GM18858 (cell line): Measurements from ENCODE around the gene GABRB2.

Experiments
- ATAC-seq: cut with Tn5 transposase; IDR thresholded peaks from one replicate; pipeline ENCODE4 v1.9.1; 2021; ENCODE audit not compliant: unreplicated experiment

The GABRB2 gene

GRCh38 chr5:161481922-161482321 lies 64.6 kb downstream of the GABRB2 start:
- ATAC-seq, result no peak

DNA sequence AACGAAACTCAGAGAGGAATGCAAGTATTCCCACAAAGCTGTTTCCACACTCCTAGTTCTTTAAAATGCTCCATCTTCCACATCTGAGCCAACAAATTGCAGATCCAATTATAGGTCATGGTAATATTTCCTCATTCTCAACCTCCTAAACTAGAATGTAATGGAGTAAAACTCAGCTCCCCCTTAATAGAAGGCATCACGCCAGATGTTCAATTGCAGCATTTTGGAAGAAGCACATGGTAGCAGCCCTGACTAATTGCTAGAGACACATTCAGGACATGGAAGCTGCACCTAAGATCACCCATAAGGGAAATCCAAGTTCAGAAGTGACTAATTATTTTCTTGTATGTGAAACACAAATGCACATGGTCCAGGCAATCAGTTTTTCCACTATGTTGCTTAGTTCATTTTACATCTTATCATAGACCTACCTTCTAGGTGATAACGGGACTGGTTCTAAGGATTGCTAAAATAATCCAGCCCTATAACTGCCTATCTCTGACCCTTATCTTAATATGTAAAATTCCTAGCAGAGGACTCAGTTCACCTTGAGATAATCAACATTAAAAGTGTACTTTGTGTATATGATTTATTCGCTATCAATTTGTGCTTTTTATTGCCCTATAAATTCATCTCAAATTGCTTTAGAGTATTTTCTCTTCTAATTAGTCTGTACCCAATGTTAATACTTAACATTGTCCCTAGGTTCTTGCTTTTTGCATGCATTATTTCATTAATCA lies 75.1 kb downstream of the GABRB2 start:
- no peak for ATAC-seq

DNA sequence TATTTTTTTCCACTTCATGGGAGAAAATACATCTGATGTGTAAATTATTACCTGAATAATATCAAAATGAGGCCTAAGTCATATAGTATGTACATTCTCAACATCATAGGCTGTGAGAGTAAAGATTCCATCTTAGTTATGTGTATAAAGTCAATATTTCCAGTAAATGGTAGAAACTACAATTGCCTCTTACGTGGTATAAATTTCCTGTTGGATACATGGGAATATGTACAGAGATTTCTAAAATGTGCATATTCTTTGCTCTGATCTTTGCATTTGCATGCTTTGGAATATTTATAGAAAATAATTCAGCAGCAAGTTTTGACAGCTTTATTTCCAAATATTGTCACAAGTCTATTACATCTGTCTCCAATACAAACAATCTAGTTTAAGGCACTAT lies 78.8 kb downstream of the GABRB2 start:
- no peak for ATAC-seq

- no peak for ATAC-seq
These were observed 85.8 kb downstream of the GABRB2 start for GRCh38 chr5:161460741-161461140.

DNA sequence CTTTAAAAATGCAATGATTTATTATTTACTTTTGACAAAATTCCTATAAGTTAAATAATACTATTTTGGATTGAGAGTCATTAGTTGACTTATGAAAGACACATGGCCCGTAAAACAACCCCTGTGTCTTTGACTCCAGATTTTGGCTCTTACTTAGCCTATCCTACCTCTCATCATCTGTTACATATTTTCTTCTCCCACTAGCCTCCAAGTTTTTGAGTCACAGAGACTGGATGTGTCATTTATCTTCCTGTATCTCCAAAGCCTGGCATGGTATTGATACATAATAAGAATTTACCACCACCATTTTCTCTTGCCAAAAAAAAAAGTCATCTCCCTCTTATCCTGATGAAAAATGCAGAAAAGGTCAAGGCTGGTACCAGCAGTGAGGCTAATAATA lies 99.9 kb downstream of the GABRB2 start:
- ATAC-seq, result no peak

DNA sequence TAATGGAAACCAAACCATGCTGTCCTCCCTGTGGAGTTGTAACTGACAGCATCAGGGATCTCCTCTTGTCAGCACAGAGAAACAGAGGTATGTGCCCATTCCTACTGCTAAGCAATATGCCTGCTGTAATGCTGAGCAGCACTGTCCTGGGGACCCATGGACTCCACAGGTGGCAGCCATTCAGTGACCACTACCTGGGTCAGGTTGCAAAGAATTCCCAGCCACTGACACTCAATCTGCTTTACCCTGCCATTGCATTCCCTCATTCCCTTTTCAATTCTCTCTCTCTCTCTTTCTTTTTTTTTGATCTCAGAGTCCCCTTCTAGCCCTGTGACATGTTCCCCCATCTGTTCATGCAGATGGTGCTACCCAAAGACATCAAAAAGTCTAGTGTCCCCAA lies 104.1 kb downstream of the GABRB2 start:
- ATAC-seq, result no peak

DNA sequence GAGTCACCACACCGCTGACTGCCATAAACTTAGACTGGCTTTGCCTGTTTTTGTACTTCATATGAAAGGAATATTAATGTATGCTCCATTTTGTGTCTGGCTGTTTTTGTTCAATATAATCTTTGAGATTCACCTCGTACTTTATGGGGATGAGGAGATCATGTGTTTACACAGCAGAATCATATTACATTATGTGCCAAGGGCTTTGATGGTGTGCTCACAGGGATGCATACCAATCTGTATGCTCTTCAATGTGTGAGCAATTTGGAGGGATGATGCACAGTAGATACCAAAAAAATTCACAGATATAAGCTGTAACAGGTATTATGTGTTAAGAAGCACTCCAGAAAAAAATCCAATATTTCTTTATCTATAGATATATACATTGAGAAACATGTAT lies 113.7 kb downstream of the GABRB2 start:
- no peak for ATAC-seq

DNA sequence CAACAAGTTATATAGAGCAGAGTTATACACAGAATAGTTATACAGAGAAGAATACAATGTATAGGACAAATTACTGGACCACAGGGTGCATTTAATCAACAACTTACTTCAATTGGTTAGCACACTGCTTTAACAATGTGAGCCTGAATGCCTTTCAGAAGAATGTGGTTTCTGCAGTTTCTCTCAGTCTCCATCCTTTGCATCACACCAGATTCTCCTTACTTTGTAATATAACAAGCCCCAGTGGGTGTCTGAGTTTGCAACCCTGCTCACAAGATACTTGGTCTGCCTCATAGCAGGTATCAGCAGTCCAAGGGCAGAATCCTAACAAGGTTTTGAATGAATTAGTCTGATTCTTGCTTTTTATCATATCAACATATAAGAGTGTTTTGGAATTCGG lies 114.6 kb downstream of the GABRB2 start:
- no peak for ATAC-seq

GRCh38 chr5:161421067-161421466 lies 125.5 kb downstream of the GABRB2 start:
- ATAC-seq, result no peak

DNA sequence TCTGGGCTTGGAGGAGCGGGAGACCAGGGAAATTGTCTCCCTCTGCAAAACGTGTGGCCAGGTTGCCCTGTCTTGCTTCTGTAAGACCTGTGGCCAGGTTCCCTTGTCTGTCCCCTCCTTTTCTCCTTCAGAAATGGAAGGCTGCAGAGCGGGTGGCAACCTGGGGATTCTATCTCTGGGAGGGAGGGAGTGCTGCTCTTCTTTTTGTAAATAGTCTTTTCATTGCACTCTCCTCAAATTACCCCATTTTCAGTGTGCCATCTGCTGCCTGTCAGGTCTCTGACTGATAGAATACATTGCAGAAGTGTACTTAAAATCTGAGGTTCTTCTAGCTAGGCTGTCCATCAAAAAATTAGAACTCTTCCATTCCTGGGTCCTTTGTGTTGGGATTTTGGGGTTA lies 126.0 kb downstream of the GABRB2 start:
- no peak for ATAC-seq

DNA sequence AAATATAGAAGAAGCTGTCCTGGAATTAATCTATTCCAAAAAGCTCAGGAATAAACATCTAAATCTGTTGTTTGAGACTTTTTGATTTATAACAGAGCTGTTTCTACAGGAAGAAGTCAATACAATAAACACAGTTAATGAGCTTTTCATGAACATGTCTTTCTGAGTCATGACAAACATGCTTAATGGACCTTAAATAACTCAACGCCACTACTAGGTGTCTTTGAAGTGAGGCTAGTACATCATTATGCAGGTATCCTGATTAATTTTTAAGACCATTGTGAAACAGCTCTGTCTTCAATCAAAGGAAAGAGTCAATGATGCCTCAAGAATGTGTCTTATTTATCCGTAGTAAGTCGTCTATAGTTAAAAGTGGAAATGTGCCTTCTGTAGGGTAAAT lies 131.6 kb downstream of the GABRB2 start:
- ATAC-seq, result no peak

DNA sequence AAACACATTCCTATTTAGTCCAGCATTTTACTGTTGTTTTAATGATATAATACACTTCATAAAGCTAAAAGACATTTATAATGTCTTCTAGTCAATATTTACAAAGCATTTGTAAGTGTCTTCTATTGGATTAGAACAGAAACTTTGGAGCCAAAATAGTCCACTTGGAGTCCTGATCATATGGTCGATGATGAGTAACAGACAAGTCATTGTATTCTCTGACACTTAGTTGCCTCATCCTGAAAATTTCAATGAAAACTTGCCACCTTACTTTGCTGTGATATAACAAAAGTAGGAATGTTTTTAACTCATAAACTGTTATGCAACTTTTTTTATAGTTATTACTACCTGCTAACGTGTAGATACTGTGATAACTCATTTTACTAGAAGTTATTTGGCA lies 132.5 kb downstream of the GABRB2 start:
- no peak for ATAC-seq

DNA sequence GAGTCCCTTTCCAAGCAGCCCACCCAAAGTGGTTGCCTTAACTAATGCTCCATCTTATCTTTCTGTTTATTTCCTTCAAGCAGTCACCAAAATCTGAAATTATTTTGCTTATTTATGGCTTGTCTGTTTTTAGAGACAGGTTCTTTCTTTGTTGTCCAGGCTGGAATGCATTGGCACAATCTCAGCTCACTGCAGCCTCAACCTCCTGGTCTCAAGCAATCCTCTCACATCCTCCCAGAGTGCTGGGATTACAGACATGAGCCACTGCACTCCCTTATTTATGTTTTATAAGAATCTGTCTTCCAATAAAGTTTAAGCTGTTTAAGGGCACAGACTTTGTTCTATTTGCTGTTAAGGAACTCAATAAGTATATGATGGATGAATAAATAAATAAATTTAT lies 133.7 kb downstream of the GABRB2 start:
- no peak for ATAC-seq

DNA sequence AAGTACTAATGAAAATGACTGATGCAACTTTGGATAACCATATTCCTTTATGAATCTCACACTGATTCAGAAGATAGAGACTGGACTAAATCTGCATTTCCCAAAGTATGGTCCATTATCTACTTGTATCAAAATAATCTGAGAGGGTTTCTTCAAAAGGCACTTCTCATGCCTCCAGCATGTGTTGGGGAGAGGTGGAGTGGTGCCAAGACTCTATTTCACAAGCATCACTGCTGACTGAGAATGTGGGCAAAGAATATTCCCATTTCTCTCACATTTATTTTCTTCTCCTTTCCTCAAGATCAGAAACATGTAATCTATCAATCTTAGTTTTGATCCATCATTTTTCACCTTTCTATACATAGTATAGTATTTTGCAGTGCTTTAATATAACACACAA lies 135.4 kb downstream of the GABRB2 start:
- ATAC-seq, result no peak

DNA sequence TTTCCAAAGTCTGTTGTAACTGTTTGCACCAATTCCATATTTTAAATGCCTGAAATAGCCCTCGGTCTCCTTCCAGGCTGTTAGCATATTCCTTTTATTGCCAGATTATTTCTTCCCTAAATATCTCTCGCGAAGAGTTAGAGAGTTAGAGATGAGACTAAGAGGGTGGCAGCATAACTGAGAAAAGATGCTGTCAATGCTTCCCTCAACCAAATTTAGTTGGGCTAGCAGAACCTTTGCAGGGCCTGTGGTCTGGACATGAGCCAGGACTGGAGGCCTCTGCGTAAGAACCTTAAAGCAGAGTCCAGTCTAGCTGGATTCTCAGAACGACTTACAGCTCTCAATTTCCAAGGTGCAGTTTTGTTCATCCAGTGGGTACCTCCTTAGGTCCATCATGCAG lies 135.9 kb downstream of the GABRB2 start:
- ATAC-seq, result no peak

GRCh38 chr5:161409471-161409870 lies 137.1 kb downstream of the GABRB2 start:
- no peak for ATAC-seq

- ATAC-seq, result no peak
These were observed 139.6 kb downstream of the GABRB2 start for GRCh38 chr5:161406880-161407279.

DNA sequence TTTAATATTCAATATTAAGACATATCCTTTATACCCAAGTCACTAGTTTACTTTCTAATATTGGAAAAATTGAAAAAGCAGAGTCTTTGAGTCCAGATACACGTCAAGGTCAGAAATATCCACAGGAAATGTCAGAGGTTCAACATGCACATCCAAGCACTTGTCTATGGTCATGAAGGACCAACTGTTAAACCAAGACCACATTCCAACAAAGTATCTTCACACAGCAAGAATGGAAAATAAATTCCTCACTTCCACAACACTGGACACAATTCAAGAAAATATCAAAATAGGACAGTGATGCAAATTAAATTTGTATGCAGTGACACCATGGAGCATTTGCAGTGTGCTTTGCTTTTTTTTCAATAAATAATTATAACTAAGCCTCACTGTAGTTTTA lies 142.5 kb downstream of the GABRB2 start:
- ATAC-seq, result no peak

DNA sequence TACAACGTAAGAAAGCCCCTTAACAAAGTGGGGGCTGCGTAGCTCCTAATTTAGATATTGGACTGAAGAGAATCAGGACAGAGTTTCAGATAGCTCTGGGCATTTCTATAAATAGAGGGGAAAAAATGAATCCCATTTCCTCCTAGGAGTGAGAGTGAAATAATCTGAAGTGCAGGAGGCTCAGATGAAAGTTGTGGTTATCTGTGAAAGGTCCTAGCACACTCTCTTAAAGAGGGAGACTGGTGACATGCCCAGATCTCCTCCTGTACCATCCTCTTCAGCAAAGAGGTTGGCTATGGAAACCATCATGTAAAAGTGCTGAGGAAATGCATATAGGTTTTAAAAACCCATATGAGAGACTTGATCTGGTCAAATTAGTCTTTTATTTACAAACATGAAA lies 143.4 kb downstream of the GABRB2 start:
- ATAC-seq, result no peak

DNA sequence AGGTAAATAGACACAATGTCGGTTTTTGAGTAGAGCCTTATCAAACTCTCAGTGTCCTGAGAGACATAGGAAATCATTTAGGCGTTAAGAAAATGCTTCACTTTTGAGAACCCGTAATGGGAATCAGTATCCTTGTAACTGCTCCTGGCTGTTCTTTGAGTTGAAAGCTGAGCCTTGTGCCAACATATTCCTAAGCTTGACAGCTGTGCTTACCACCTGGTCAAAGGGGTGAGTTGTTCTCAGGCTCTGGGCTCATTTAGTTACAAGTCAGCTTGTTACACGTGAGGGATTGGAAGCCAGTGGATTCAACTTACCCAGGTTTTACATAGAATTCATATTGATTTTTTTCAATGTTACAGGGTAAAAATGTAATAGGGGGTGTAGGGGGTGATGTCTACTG lies 145.9 kb downstream of the GABRB2 start:
- no peak for ATAC-seq

GRCh38 chr5:161399996-161400562 lies 146.4 kb downstream of the GABRB2 start:
- ATAC-seq, result no peak

- ATAC-seq, result no peak
These were observed 149.1 kb downstream of the GABRB2 start for GRCh38 chr5:161397448-161397847.

- ATAC-seq, result no peak
These were observed 150.4 kb downstream of the GABRB2 start for GRCh38 chr5:161396171-161396570.
